ENCODE results near the gene EPHB3.

DNA sequence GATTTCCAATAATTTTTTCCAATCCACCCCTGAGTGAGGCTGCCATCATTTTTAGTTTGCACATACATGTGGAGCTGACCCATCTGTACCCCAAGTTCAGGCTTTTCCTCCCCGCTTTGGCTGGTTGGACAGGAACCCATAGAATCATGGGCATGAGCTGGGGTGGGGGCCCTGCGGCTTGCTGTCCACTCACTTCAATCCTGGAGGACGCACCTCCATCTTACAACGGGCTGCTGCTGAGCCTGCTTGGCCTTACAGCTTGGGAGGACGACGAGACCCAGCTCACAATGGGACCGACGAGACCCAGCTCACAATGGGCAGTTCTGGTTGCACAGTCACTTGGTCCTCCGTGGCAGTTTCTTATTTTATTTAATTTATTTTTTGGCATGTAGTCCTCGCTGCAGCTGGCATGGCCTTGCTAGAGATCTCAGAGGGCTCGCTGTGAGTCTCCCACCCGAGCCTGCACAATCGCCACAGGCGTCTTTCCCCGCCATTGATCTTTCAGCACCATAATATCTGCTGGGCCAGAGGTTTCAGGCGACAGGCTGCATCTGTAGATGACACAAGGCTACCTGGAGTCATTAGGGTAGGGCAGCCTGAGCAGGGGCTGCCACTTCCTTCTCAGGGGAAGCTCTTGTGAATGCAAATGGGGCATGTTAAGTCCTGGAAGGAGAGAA lies 19.6 kb upstream of the EPHB3 start:
- TF ChIP-seq, protein P1, sequence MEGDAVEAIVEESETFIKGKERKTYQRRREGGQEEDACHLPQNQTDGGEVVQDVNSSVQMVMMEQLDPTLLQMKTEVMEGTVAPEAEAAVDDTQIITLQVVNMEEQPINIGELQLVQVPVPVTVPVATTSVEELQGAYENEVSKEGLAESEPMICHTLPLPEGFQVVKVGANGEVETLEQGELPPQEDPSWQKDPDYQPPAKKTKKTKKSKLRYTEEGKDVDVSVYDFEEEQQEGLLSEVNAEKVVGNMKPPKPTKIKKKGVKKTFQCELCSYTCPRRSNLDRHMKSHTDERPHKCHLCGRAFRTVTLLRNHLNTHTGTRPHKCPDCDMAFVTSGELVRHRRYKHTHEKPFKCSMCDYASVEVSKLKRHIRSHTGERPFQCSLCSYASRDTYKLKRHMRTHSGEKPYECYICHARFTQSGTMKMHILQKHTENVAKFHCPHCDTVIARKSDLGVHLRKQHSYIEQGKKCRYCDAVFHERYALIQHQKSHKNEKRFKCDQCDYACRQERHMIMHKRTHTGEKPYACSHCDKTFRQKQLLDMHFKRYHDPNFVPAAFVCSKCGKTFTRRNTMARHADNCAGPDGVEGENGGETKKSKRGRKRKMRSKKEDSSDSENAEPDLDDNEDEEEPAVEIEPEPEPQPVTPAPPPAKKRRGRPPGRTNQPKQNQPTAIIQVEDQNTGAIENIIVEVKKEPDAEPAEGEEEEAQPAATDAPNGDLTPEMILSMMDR (IDR thresholded peaks at IDR 0.05 in 4 of 5, conservative IDR thresholded peaks at IDR 0.05 in 1 of 5): no peak
- no peak for TF ChIP-seq POLR2A (IDR thresholded peaks at IDR 0.05)

Data from gastrocnemius medialis (tissue), 4 donors.